ENCODE measurements around the gene SCAF1.

GRCh38 chr19:49658139-49658517 lies 16.1 kb downstream of the SCAF1 start:
- TF ChIP-seq POLR2AphosphoS5 (IDR thresholded peaks at IDR 0.05) (no peak), CTCF (IDR thresholded peaks at IDR 0.05; ENCODE audit: poor library complexity, severe bottlenecking) (no peak)
